Raji (cell line): ENCODE measurements around the gene TM9SF1.
A peak's percentile ranks its signal among the peaks of the same experiment; 100 is the strongest.

Experiments
- POLR2A ChIP-seq: IDR thresholded peaks from 2 replicates; pipeline ENCODE4 v1.6.1; 2011; ENCODE audit warnings: low read depth, low read length, control low read depth; ENCODE audit not compliant: insufficient read depth

TM9SF1 gene

DNA sequence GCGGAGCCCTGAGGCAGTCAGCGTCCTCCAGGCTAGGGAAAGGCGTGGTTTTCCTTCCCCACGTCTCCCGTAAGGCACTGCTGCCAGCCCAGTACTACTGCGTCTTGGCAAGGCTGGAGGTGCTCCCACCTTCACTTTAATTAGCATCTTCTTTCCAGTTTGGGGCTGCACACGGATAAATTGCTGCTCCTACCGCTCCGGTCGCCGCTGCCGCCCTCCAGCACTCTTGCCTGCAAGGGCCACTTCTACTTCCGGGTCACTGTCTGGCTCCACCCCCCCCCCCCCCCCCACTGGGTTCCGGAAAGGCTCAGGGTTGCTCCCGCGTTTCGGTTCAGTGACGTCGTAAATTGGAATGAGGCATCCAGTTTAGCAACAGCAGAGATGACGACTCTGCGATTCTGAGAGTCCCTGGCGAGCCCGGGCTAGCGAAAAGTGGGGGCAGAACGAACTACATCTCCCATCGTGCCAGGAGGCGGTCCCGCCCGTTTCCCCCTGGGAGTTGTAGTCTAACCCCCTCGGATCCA is 36.9 kb upstream of the TM9SF1 start, which contains the start of gene NEDD8:
Gene NEDD8, minus strand, starts transcription at position 247 of the 524 bp plus-strand sequence. Its CDS starts 100 bp downstream, at position 147.
- peak; percentile 66 for TF ChIP-seq POLR2A

DNA sequence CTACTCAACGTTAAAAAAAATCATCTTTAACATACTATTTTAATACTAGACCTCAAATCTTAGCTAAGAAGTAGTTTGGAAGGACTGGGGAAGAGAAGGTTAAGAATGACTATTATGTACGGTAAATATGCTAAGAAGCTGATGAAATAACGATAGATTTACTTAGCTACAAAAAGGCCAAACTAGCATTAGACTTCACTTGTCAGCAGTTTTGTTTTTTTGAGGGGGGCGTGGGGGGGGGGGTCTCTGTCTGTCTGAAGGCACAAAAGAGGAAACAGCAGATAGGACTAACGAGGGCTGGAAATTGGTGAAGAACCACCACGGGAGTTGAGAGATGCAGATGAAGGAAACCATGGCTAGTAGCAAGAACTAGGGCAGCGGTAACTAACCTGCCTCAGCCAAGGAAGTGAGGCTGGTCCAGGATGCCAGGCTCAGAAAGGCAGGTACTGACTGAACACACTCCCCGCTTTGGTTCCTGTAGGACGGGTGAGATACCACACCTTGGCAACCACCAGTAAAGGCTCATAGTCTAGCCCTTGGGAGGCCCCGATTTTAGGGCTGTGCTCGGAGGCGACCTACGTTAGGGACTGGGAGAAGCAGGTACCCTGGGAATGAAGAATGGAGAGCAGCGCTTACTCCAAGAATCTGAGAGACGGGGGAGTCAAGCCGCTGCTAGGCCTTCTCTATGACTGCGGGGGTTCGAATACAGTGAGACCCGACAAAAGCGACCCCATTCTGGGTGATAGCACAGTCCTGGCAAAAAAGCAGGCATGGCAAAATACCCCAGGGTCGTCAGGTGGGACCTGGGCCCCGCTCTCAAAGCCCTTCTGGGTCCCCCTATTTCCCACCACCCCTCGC is 36.3 kb upstream of the TM9SF1 start:
- TF ChIP-seq POLR2A: no peak

DNA sequence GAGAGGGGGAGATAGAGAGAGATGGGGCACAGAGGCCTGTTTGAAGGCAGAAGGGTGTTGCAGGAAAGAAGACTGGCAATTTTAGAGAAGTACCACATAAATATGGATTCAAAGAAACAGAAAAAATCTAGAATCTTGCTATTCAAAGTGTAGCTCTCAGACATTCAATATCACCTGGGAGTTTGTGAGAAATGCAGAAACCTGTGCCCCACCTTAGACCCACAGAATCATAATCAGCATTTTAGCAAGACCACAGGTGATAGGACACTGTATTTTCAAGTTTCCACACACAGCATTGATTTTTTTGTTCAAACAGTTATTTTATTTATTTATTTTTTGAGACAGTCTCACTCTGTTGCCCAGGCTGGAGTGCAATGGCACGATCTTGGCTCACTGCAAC is 33.7 kb upstream of the TM9SF1 start:
- TF ChIP-seq POLR2A: no peak

DNA sequence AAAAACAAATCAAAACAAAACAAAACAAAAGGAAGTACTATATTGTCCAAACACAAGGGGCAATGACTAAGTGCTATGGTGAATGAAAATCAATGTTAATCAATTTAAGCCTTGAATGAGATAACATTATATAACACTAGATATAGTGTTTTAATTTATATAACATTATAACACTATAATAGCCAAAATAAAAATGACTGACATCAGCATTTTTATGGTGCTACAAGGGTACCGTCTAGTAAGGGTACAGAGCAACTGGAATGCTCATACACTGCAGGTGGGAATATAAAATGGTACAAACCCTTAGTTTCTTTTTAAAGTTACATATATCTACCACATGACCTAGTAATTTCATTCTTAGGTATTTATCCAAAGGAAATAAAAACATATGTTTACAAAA is 31.2 kb upstream of the TM9SF1 start:
- TF ChIP-seq POLR2A: no peak

DNA sequence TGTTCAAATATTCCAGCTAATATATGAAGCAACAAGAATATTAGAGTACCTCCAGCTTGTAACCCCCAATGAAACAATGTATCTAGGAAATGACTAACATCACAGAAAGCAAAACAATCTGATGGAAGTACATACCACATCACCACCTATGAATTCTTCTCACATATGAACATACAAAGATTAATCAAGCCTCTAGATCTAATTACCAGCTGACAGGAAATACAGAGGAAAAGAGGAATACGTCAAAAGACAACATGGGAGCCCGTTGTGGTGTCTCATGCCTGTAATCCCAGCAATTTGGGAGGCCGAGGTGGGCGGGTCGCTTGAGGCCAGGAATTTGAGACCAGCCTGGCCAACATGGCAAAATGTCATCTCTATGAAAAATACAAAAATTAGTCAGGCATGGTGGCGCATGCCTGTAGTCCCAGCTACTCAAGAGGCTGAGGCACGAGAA is 29.4 kb upstream of the TM9SF1 start:
- TF ChIP-seq POLR2A: no peak

DNA sequence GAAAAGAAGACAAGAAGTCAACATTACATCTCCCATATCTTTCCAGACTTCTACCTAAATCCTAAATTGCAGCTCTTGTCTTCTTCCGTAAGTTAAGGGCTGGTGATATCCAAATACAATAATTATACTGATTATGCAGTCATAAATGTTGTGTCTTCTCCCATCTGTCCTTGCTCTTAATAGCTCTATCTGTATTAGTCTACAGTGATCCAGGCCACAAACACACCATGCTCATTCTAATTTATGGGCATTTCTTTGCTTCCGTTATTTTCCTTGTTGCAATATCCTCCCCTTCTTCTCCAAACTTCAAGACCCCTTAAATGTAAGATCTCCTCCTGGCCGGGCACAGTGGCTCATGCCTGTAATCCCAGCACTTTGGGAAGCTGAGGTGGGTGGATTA is 24.3 kb upstream of the TM9SF1 start:
- no peak for TF ChIP-seq POLR2A

DNA sequence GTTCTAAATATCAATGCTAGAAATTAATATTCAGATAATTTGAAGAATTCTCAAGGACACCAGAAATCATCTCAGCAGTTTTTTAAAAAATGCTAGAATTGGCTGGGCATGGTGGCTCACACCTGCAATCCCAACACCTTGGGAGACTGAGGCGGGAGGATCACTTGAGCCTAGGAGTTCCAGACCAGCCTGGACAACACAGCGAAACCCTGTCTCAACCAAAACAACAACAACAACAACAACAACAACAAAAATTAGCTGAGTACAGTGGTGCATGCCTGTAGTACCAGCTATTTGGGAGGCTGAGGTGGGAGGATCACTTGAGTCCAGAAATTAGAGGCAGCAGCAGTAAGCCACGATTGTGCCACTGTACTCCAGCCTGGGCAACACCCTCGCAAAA is 23.8 kb upstream of the TM9SF1 start:
- TF ChIP-seq POLR2A: no peak

DNA sequence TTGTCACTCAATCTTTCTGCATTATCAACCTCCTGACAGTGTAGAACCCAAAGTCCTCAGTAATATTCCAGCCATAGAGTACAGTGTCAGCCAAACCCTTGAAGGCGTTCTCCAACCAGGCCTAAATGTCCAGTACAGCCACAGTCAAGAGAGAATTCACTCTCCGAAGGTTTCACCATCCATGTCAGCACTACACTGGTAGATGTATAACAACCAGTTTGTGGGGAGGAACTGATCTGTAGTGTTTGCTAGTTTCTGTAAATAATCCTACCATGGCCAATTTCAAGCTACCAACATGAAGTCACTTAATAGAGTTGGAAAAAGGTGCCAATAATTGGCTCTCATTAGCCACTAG is 21.1 kb upstream of the TM9SF1 start:
- no peak for TF ChIP-seq POLR2A

DNA sequence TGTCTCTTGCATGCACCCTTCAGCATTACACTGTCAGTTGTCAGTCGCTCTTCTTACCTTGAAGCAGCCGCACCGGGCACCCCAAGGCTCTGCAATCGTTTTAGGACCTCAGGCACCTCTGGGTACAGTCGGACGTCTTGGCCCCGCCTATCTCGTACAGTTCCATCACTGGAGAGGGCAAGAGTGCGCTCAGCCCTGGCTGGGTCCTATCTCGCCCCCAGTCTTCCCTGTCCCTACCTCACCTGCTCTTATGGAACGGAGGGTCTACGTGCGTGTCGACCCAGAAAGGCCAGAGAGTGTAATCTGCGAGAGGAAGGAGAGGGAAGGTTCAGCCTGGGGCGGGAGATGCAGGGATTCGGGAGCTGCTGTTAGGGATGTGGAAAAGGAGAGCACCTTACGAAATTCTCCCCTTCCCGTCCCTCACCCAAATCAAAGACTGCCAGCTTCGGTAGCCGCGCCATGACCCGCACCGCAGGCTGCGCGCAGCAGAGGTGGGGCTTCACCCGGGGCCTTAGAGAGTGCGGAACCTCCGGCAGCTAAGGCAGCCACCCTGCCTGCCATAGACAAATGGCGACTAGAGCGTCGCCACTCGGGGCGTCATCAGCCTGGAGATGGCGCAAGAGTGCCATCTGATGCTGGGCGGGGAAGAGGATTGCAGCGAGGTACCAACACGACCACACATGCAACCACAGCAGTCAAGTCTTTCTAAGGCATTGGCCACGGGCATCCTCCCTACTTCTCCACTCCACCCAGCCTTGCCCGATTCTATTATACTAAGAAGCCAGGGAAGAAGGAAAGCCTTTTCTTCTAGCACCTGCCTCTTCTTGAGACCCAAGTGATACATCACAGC is 20.5 kb upstream of the TM9SF1 start, which contains the start of gene MDP1:
Gene MDP1, minus strand, starts transcription at position 572 of the 850 bp plus-strand sequence. Its CDS starts 111 bp downstream, at position 461.
- TF ChIP-seq POLR2A: peak; percentile 94

DNA sequence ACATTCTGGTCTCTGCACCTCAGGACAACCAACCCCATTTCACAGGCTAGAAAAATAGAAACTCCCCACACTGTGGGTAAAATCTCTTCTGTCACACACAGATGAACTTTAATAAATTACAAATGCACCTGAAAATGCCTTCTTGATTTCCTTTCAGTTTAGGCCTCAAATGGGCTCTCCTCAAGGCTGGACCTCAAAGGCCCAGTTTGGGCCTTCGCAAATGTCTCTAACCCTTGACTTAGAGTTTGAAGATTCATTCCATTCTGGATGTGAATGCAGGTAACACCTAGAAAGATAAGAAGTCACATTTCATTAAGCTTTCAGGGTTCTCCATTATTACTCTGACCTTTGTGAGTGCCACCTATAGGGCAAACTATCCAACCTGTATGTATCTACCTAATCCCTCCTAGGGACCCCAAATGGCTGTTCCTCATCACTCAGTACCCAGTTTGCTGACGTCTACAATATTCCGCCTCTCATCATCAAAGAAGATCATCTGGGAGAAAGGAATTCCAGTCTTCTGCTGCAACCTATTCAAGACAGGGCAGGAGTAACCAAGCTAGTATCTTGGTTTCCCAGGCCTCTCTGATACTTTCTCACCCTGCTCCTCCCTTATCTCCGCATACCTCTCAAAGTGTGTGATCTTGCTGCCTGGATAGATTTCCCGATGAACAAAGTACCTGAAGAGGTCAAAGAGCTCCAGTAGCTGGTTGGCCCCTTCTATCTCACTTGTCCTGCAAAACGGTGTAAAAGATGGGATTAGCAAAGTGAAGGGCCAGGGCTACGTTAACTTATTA is 18.8 kb upstream of the TM9SF1 start:
- no peak for TF ChIP-seq POLR2A

DNA sequence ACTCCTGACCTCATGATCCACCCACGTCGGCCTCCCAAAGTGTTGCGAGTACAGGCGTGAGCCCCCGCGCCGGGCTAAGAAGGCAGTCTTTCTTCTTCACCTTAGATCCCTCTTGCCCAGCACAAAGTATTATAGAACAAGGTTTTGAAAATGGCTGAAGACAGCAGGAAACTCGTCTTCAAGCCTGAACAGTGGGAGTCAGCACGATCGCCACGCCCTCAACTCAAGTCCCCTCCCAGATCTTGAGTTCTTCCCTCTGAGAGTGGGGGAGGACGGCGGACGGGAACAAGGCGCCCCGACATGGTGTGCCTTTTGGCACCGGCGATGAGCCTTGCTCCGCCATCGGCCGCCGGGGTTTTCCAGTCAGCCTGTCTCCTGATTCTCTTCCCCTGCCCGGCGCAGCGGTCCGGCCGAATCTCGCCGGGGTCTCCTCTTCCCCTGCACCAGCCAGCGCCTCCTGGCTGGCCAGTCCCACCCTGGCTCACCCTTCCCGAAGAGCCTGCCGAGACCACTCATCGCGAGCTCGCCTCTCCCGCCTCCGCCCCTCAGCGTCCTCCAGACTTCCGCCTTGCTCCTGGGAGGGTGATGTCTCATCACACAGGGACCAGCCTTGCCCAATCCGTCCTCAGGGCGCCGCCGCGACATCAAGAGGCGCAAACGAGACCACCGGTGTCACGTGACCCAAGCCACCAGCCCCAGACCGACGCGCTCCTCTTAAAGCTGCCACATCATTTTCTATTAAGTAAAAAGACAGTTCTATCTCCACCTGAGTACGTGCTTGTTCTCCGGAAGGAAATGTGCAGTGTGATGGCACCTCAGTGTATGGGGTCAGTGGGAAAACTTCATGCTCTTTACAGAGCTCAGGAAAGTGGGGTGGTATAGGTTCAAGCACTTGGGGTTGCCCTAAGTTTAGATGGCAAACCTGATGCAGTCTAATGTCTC is 18.0 kb upstream of the TM9SF1 start, which contains the start of gene CHMP4A:
Gene CHMP4A, minus strand, starts transcription at position 565 of the 942 bp plus-strand sequence. Its CDS starts 49 bp downstream, at position 516.
- peak; percentile 97 for TF ChIP-seq POLR2A

DNA sequence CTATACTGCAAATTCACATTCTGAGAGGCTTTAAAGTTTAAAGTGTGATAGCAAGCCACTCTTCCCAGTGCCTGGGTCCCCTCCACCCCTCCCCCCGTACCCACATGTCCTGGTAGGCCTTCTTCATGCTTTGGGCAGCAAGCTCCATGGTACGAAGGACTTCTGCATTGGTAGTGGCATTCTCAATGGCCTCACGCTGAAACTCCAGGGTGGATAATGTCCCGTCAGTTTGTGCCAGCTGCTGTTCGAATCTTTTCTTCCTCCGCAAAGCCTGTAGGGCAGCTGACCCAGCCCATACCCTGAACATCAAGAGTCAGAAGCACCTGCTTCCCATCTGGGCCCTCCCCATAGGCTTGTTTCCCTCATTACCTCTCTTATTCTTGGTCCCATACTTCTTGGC is 16.1 kb upstream of the TM9SF1 start:
- TF ChIP-seq POLR2A: no peak

DNA sequence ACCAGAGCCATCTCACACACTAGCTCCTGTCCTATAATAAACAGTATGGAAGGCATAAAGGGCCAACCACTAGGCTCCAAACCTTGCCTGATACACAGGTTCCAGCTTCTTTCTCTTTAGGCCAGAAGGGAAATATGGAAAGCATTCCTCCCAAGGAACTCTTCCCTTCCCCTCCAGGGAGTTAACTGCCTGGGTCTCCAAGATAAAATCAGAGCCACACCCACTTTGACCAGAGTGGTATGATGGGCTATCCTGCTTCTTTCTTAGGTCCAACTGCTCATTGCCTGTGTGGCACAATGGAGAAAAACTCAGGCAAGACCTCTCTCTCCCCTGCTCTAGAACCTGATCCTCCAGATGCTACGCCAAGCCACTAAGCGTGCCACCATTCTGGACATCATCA is 12.4 kb upstream of the TM9SF1 start:
- TF ChIP-seq POLR2A: no peak

DNA sequence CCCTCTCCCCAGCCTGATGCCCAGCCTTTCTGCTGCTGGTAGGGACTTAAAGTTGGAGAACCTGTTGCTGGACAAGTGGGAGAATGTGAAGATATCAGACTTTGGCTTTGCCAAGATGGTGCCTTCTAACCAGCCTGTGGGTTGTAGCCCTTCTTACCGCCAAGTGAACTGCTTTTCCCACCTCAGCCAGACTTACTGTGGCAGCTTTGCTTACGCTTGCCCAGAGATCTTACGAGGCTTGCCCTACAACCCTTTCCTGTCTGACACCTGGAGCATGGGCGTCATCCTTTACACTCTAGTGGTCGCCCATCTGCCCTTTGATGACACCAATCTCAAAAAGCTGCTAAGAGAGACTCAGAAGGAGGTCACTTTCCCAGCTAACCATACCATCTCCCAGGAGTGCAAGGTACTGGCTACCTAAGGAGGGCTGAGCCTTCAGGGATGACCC is 11.9 kb upstream of the TM9SF1 start:
- no peak for TF ChIP-seq POLR2A
